HG03139 (cell line): Measurements from ENCODE around the gene TMEM223.
A peak's percentile ranks its signal among the peaks of the same experiment; 100 is the strongest.
"Not testable (repeated sequence)": the region's sequence is repeated elsewhere in the genome, so short reads cannot be mapped to it uniquely, and the experiment has no call there.

Experiments used
- ATAC-seq: cut with Tn5 transposase; IDR thresholded peaks from one replicate; pipeline ENCODE4 v1.9.1; 2021; ENCODE audit not compliant: unreplicated experiment

The TMEM223 gene, protein sequence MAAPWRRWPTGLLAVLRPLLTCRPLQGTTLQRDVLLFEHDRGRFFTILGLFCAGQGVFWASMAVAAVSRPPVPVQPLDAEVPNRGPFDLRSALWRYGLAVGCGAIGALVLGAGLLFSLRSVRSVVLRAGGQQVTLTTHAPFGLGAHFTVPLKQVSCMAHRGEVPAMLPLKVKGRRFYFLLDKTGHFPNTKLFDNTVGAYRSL

DNA sequence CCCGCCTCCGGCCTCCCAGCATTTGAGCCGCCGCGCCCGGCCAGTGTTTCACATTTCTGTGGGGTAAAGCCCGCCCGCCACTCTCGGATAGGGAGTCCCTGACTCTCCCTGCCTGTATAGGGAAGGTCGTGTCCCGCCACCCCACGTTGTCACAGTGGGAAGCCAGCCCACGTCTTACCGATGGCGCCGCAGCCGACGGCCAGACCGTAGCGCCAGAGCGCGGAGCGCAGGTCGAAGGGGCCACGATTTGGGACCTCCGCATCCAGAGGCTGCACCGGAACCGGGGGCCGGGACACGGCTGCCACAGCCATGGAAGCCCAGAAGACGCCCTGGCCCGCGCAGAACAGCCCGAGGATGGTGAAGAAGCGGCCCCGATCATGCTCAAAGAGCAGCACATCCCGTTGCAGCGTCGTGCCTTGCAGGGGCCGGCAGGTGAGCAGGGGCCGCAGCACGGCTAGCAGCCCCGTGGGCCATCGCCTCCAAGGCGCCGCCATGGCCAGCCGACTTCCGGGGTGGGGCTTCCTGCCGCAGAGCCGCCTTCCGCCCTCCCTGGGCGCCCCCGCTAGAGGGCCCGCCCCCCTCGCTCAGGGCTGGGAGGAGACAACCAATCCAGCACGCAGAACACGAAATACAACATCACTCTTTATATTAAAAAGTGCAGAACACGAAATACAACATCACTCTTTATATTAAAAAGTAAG is at the start of gene TMEM223:
TSS of gene TMEM223 (minus strand) at position 506 of the 701 bp plus-strand sequence. CDS start at position 494, 12 bp downstream.
- peak; percentile 62 for ATAC-seq

DNA sequence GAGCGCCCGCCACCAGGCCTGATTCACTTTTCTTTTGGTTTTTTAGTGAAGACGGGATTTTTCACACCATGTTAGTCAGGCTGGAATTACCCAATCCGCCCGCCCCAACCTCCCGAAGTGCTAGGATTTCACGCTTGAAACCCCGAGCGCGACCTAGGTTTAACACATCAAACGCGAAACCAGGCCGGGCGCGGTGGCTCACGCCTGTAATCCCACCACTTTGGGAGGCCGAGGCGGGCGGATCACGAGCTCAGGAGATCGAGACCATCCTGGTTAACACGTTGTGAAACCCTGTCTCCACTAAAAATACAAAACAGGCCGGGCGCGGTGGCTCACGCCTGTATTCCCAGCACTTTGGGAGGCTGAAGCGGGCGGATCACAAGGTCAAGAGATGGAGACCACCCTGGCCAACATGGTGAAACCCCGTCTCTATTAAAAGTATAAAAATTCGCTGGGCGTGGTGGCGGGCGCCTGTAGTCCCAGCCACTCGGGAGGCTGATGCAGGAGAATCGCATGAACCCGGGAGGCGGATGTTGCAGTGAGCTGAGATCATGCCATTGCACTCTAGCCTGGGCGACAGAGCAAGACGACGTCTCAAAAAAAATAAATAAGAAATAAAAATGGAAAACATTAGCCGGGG is 49.0 kb upstream of the TMEM223 start:
- not testable (repeated sequence) for ATAC-seq

DNA sequence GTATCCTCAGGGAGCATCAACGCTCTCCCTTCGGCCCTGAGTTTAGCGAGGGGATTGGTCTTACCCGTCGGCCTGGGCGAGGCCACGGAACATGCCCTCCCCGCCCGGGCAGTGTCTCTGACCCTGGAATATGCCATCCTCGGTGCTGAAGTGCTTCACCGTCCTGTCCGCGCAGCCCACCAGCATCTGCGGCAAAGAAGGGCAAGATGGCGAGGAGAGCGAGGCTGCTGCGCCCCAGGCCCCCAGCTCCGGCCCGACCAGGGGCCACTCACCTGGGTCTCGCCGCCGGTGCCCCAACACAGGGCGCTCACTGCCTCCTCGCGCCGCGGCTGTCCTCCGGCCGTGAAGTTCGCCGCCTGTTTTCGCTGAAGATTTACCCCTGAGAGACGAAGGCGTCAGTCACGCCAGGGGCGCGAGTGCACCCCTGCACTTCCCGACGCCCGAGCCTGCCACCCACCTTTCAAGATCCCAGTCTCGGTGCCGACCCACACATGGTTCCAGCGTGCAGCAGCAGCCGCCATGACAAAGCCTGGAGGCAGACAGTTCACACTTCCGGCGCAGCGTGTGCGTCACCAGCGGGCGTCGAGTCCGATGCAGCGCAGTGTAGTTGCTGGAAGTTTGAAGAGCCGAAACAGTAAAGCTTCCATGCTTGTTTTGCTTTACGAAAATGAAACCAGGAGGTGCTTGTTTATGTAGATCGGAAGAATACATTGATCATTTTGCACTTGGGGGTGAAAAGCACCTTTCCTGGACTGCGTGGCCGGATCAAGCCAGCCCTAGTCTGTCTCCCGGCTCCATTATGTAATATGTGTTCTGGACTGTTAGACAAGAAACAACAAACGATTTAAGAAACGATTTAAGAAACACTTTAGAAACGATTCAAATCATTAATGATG is 47.5 kb upstream of the TMEM223 start, which contains the start of gene WDR74:
TSS of gene WDR74 (minus strand) at position 541 of the 896 bp plus-strand sequence. CDS start at position 521, 20 bp downstream.
- ATAC-seq = no peak

DNA sequence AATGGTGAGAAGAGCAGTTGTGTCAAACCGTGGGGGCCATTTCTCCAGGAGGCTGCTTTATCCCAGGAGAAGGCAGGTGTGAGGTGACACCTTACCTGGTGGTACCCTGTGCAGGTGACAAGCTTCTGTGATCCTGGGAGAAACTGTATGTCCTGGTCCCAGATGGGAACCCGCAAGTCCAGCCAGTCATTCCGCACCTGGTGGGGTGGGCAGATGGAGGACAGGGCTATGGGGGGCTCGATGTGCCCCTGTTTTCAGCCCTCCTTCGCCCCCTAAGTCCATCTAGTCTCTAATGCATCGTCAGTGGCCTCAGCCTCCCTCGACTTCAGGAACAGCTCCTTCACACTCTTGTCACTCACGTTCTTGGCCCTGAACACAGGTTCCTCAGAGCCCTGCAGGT is 43.5 kb upstream of the TMEM223 start:
- no peak for ATAC-seq

DNA sequence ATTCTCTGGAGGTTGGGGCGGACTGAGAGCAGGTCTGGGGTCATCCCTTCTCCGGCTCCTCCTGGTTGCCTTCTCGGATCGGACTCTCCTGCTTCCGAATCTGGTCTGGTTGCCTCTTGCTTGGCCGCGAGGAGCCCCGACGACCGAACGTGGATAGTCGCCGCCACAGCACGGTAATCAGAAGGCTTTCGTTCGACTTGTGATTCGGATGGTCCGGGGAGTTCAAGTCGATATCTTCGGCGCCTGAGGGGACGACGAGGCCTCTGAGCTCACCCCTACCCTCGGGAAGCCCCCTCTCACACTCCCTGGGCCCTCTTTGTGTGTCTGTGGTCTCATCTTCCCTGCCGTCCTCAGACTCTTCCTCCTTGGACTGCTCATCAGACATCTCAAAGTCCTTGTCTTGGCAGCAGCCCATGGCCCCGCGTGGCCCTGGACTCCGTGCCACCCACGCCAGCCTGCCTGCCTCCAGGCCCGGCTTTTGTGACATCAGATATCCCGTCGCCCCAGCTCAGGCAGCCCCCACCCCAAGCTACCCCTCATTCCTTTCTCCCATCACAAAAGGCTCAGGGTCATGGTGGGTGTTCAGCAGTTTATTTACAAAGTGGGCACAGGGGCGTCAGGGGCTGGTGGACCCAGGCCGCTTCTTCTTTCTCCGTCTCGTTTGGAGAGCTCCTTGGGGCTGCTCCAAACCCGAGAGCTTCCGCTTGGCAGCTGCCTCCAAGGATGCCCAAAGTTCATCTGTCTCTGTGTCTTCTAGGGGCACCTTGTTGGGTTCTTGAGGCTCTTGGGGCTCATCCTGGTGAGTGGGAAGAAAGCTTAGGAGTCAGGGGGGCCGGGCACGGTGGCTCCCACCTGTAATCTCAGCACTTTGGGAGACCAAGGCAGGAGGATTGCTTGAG is 40.8 kb upstream of the TMEM223 start, which contains the start of gene TEX54:
TSS of gene TEX54 (minus strand) at position 506 of the 899 bp plus-strand sequence.
- no peak for ATAC-seq

DNA sequence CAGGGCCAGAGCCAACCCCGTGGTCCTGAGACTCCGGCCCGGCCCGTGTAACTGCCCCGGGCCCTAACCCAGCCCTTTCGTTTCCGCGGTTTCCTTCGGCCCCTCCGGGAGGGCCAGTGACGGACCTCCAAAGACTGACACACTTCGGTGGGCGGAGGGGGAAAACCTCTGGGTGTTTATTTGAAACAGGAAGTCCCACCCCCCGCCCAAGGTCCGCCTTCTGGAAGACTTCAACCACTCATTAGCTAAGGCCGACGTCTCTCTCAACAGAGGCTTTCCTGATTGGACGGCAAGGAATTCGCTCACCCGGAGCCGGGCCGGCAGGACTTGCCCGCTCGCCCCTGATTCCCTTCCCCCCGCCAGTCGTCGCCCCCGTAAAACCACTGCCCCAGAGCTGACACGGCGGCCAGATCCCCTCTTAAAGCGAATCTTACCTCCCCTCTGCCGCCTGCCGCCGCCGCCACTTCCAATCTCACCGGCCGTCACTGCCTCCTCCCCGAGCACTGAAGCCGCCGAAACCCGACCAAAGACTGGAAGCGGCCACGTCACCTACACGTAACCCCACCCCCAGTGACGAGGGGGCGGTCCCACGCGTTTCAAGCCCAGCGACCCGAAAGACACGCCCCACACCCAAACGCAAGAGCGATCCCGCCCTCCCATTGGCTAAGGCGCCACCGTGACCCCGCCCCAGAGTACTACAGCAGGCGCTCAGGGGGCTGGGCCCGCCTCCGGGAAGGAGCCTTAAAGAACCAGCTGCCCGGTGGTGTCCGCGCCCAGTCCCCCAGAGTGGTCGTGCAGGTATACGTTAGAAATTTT is 39.9 kb upstream of the TMEM223 start, which contains the start of gene STX5:
TSS of gene STX5 (minus strand) at position 532 of the 816 bp plus-strand sequence. CDS start 808 bp downstream, outside the sequence.
- peak; percentile 81 for ATAC-seq

DNA sequence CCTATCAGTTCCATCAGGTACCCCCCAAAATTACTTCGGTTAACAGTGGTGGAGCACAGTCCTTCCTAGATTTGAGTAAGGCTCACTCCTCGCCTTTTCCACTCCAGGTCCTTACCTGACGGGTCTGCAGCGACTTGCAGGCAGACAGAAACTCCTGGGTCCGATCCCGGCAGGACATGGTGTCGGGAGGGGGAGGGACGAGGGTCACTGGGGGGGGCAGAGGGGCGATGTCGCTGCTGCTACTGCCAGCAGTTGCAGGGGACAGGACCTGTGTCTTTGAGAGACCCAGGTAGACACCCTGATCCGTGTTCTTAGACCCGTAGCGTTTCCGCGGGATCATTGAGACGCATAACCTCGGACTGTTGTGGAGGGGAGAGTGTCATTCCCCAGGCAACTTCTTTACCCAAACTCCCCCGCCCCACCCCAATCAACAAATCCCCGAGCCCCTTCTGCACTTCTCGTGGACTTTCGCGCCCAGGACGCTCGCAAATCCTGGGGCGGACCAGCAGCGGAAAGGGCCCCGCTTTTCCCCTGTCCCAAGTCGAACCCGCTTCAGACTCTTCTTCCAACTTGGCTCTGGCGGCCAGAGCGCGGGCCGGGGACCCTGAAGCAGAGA is 39.2 kb upstream of the TMEM223 start:
- no peak for ATAC-seq

DNA sequence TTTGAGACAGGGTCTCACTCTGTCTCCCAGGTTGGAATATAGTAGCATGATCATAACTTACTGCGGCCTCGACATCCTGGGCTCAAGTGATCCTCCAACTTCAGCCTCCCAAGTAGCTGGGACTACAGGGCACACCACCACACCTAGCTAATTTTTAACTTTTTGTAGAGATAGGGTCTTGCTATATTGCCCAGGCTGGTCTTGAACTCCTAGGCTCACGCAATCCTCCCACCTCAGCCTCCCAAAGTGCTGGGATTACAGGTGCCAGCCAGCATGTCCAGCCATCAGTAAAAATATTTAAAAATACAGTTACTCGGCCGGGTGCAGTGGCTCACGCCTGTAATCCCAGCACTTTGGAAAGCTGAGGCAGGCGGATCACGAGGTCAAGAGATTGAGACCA is 36.3 kb upstream of the TMEM223 start:
- not testable (repeated sequence) for ATAC-seq

DNA sequence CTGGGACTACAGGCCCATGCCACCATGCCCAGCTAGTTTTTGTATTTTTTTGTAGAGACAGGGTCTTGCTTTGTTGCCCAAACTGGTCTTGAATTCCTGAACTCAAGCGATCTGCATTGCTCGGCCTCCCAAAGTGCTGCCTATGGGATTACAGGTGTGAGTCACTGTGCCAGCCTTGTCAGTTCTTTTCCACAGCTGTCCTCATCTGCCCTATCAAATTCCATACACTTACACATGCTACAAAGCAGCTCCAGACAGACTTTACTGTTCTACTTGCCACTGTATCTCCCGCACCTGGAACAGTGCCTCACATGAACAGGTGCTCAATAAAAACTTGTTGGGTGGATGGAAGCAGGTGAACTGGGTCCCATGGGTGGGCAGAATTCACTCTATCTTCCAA is 31.9 kb upstream of the TMEM223 start:
- no peak for ATAC-seq

DNA sequence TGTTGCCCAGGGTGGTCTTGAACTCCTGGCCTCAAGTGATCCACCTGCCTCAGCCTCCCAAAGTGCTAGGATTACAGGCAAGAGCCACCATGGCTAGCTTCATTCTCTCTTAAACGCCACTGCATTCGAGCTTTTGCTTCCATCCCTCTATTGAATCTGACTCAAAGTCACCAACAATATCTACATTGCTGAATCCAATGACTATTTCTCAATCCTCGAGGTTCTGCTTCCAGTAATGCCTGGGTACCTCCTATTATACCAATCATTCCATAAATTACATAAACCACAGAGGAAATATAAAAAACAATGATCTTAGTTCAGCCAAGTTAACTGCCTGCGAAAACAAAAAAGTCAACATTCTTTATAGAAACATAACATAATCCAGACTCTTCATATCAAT is 25.3 kb upstream of the TMEM223 start:
- no peak for ATAC-seq

DNA sequence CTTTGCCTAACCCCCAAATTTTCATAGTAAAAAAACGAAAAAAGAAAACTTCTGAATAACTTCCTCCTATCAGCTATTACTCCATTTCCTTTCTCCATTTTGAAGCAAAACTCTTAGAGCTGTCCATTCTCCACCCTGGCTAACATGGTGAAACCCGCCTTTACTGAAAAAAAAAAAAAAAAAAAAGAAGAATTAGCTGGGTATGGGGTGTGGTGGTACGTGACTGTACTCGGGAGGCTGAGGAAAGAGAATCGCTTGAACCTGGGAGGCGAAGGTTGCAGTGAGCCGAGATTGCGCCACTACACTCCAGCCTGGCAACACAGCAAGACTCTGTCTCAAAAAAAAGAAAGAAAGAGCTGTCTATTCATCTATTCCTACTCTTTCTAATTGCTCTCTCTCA is 24.8 kb upstream of the TMEM223 start:
- no peak for ATAC-seq

DNA sequence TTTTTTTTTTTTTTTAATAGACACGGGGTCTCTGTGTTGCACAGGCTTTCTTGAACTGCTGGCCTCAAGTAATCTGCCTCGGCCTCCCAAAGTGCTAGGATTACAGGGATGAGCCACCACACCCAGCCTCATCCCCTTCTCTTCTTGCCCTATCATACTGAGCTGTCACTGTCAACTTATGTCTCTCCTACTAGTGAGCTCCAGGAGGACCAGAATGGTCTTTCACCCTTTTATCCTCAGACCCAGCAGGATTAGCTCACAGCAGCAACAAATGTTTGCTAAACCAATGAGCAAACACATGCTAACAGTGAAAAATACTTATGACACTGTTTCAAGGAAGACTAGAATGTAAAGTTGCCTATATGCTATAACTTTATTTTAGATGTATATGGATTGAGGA is 19.9 kb upstream of the TMEM223 start:
- no peak for ATAC-seq

DNA sequence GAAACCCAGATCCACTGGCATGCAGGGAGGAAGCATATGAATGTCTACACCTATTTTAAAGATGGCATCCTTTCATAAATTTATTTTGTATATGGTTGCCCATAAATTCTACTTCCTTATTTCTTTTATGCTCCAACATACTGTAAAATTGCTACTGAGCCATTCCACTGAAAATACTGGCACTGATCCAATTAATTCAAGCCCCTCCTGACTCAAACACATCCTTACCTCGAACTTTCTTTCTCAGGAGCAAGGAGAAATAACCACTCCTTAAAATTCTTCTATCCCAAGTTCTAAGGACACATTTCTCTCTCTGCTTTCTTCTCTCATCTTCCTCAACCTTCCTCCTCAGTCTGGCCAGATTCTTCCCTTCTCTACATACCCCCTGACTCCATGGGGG is 18.9 kb upstream of the TMEM223 start:
- ATAC-seq = no peak

DNA sequence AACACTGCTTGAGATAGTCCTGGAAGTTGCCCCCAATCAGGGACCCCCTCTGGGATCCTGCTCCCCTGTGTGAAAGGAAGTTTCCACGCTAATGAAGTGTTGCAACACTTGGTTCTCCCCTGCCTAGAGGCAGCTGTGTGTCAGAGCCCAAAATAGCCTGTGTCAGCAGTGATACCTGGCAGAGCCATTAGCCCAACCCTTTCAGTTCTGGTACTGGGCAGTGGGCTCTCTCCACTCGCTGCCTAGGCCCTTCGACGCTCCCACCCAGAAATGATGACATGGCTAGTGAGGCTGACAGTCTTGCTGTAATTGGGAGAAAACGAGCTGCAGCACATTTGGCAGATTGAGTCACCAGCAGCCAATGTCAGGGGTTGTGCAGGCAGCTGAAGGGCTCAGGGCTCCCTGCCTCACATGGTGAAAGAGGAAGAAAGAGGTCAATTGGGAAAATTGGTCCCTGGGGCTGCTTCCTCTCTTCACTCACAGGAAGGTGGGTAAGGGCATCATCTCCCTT is 14.9 kb upstream of the TMEM223 start:
- no peak for ATAC-seq

DNA sequence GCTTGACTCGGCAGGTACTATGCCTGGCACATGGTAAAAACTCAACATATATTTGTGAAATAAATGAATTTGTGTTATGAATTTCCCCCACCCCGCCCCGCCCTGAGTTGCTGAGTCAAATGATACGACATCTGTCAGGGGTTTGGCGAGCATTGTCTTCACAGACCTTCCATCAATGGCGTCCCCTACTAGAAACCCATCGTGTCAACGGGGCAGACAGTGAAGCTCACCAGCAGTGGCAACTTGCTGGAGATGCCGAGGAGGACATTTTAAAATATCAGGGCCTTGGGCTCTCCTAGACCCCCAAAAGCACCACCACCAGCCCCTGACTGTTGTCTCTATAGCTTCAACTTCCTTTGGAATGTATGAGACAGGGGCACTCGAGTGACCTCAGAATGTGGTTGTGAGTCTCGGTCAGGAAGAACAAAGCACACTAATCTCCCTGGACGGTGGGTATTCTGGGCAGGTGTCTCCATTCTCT is 14.2 kb upstream of the TMEM223 start:
- no peak for ATAC-seq

DNA sequence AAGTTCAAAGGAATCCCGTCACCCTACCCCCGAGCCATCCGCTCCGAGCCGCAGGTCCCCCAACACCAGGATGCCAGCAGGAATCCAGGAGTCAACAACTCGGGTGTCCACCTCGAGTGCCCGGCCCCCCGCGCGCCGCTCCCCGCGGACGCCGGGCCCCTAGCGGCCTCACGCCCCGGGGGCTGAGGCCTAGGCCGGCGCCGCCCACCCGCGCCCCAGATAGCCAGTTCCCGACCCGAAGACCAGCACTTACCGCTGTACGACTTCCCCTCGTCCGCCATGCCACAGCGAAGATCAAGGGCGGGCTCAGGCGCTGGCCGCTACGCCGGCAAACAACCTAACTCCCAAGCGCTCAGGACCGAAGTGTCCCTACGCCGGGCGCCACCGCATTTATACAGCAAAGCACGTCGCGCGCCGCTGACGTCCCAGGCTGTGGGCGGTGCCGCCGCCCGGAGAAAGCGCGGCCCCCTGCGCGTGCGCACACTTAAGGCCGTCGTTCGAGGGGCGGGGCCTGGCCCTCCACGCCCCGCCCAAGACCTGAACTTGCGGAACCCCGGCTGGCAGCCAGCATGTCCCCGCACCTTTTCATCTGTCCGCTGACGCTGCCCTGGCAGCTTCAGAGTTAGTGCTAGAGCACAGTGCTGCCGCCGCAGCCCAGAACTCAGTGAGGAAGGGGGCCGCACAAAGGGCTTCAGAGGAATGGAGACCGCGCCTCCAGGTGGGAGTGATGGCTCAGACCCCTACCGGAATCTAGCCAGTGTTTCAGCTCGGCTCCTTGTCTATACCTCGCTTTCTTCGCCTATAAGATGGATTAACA is 13.5 kb upstream of the TMEM223 start, which contains the start of gene NXF1:
TSS of gene NXF1 (minus strand) at position 365 of the 817 bp plus-strand sequence. CDS start at position 281, 84 bp downstream.
- peak; percentile 78 for ATAC-seq
